Trophoblast cell (in vitro differentiated cells and primary cell): ENCODE data around the gene HIC2.
"Not testable (repeated sequence)": the region's sequence is repeated elsewhere in the genome, so short reads cannot be mapped to it uniquely, and the experiment has no call there.

Experiments used
- DNase-seq, 2 donors: peaks; one replicate each; pipeline ENCODE4 v3.0.0-alpha.2; 2016
- H2AFZ ChIP-seq: 2 replicates; pipeline ENCODE4 v1.6.1; 2013; ENCODE audit warnings: low read length, moderate library complexity, mild to moderate bottlenecking; ENCODE audit not compliant: insufficient read depth, poor library complexity
- H2AK5ac ChIP-seq: 2 replicates; pipeline ENCODE4 v1.6.1; 2013; ENCODE audit warnings: mild to moderate bottlenecking, low read length
- H2BK120ac ChIP-seq: 2 replicates; pipeline ENCODE4 v1.6.1; 2013; ENCODE audit warnings: low read length, mild to moderate bottlenecking, moderate library complexity; ENCODE audit not compliant: insufficient read depth, poor library complexity
- H2BK12ac ChIP-seq: 2 replicates; pipeline ENCODE4 v1.6.1; 2013; ENCODE audit warnings: mild to moderate bottlenecking, low read length, moderate library complexity
- H2BK5ac ChIP-seq: 2 replicates; pipeline ENCODE4 v1.6.1; 2013; ENCODE audit warnings: low read length, low read depth, moderate library complexity, mild to moderate bottlenecking; ENCODE audit not compliant: poor library complexity
- H3K14ac ChIP-seq: 2 replicates; pipeline ENCODE4 v1.6.1; 2013; ENCODE audit warnings: mild to moderate bottlenecking, low read length
- H3K18ac ChIP-seq: 2 replicates; pipeline ENCODE4 v1.6.1; 2013; ENCODE audit warnings: mild to moderate bottlenecking, low read length
- H3K23ac ChIP-seq: 2 replicates; pipeline ENCODE4 v1.6.1; 2013; ENCODE audit warnings: low read length
- H3K27ac ChIP-seq: 2 replicates; pipeline ENCODE4 v1.5.1; 2013; ENCODE audit warnings: low read depth, mild to moderate bottlenecking, inconsistent platforms, low read length, moderate library complexity
- H3K27me3 ChIP-seq: 2 replicates; pipeline ENCODE4 v1.6.1; 2013; ENCODE audit warnings: inconsistent platforms, mild to moderate bottlenecking, low read length, moderate library complexity; ENCODE audit not compliant: insufficient read depth
- H3K36me3 ChIP-seq, 2 experiments: 1 replicate in 1 of 2; 2 replicates in 1 of 2; pipeline ENCODE4 v1.6.1; 2013; ENCODE audit warnings: low read length in 2 of 2, mild to moderate bottlenecking in 2 of 2, moderate library complexity in 1 of 2; ENCODE audit not compliant: insufficient read depth in 2 of 2, control insufficient read depth in 1 of 2
- H3K4ac ChIP-seq: 2 replicates; pipeline ENCODE4 v1.6.1; 2013; ENCODE audit warnings: low read depth, mild to moderate bottlenecking, low read length, moderate library complexity
- H3K4me1 ChIP-seq, 2 experiments: 1 replicate in 1 of 2; 2 replicates in 1 of 2; pipeline ENCODE4 v1.6.1; 2013; ENCODE audit warnings: low read length in 2 of 2, mild to moderate bottlenecking in 2 of 2, moderate library complexity in 1 of 2; ENCODE audit not compliant: insufficient read depth in 2 of 2, control insufficient read depth in 1 of 2
- H3K4me2 ChIP-seq: 2 replicates; pipeline ENCODE4 v1.6.1; 2013; ENCODE audit warnings: inconsistent platforms, mild to moderate bottlenecking, low read length, moderate library complexity
- H3K4me3 ChIP-seq: 2 replicates; pipeline ENCODE4 v1.5.1; 2013; ENCODE audit warnings: mild to moderate bottlenecking, low read depth, low read length, inconsistent platforms
- H3K79me1 ChIP-seq: one replicate; pipeline ENCODE4 v1.6.1; 2013; ENCODE audit warnings: low read length
- H3K79me2 ChIP-seq: 2 replicates; pipeline ENCODE4 v1.6.1; 2013; ENCODE audit warnings: low read length, mild to moderate bottlenecking; ENCODE audit not compliant: control insufficient read depth, insufficient read depth, poor library complexity
- H3K9ac ChIP-seq: 2 replicates; pipeline ENCODE4 v1.6.1; 2013; ENCODE audit warnings: mild to moderate bottlenecking, low read length
- H3K9me3 ChIP-seq: 2 replicates; pipeline ENCODE4 v1.6.1; 2013; ENCODE audit warnings: low read depth, mild to moderate bottlenecking, control low read depth, inconsistent platforms, low read length; ENCODE audit not compliant: insufficient read depth
- H4K12ac ChIP-seq: 2 replicates; pipeline ENCODE4 v1.6.1; 2013; ENCODE audit warnings: low read depth, mild to moderate bottlenecking, low read length, moderate library complexity
- H4K8ac ChIP-seq: 2 replicates; pipeline ENCODE4 v1.6.1; 2013; ENCODE audit warnings: low read depth, mild to moderate bottlenecking, low read length, moderate library complexity
- H4K91ac ChIP-seq: one replicate; pipeline ENCODE4 v1.6.1; 2013; ENCODE audit warnings: low read depth, mild to moderate bottlenecking, low read length, moderate library complexity
- WGBS: extraction: QIAGEN DNeasy Blood & Tissue Kit; methylation state at CpG from one replicate; pipeline ENCODE4 v1.1.7; 2013; ENCODE audit warnings: missing lambda C conversion rate; ENCODE audit not compliant: insufficient read length, insufficient coverage; ENCODE audit errors: extremely low coverage; 5-methylcytosine and 5-hydroxymethylcytosine counted together

Gene HIC2

GRCh38 chr22:21384468-21385357 lies 32.5 kb upstream of the HIC2 start:
- H3K27me3 ChIP-seq, H3K4me1 ChIP-seq, H3K23ac ChIP-seq, H2BK5ac ChIP-seq, H3K14ac ChIP-seq, H3K36me3 ChIP-seq, H2BK120ac ChIP-seq, H4K8ac ChIP-seq, H3K79me1 ChIP-seq, H3K27ac ChIP-seq, H4K12ac ChIP-seq, H2BK12ac ChIP-seq, H3K18ac ChIP-seq, H3K4ac ChIP-seq, H3K9me3 ChIP-seq, H3K4me3 ChIP-seq, H4K91ac ChIP-seq, H3K79me2 ChIP-seq, H3K9ac ChIP-seq, DNase-seq, H2AFZ ChIP-seq, H3K4me2 ChIP-seq, H2AK5ac ChIP-seq: not testable (repeated sequence)
- no CpG with 5 or more reads among the region's 79 CpGs for WGBS

DNA sequence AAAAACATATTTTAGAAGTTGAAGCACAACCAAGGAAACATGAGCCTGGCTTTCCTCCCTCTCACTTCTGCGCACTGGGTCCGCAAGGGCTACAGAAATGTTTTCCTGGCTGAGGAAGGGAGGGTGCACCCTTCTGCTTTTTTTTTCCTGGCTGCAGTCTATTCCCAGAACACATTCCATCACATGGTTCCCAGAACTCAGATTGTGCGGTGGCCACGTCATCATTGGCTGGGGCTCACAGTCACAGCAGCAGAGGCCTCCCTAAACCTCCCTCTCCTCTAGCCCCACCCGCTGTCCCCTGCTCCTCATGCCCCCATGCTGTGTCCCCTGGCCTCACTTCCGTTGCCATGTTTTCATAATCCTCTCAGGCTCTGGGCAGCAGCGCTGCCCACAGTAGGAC lies 27.7 kb upstream of the HIC2 start:
- H3K36me3 ChIP-seq, H3K14ac ChIP-seq, H3K4me2 ChIP-seq, H2BK120ac ChIP-seq, H2BK12ac ChIP-seq, H4K8ac ChIP-seq, H3K4me1 ChIP-seq, H3K4me3 ChIP-seq, H3K27ac ChIP-seq, H3K23ac ChIP-seq, H2AFZ ChIP-seq, H2BK5ac ChIP-seq, H3K18ac ChIP-seq, H3K9ac ChIP-seq, H2AK5ac ChIP-seq, H3K27me3 ChIP-seq, H3K79me2 ChIP-seq, H4K91ac ChIP-seq, H4K12ac ChIP-seq, H3K4ac ChIP-seq, H3K79me1 ChIP-seq, H3K9me3 ChIP-seq, DNase-seq: not testable (repeated sequence)
- no CpG with 5 or more reads among the region's 7 CpGs for WGBS

DNA sequence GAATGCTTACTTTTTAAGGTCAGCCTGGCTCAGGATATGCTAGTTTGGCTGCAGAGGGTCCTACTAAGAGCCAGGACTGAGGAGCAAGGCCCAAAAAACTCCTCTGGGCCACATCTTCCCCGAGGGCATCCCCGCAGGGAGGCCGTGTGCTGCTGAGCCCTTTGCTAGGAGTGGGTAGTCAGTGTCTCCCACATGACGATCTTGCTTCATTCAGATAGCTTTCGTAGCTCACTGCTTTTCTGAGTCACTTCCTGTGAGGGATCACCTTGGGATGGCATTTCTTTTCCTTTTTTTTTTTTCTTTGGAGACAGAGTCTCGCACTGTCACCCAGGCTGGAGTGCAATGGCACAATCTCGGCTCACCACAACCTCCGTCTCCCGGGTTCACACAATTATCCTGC lies 27.2 kb upstream of the HIC2 start:
- not testable (repeated sequence) for H3K27me3 ChIP-seq, H3K36me3 ChIP-seq, DNase-seq, H3K18ac ChIP-seq, H3K14ac ChIP-seq, H4K12ac ChIP-seq, H4K91ac ChIP-seq, H3K27ac ChIP-seq, H2BK12ac ChIP-seq, H2BK120ac ChIP-seq, H2BK5ac ChIP-seq, H3K4me3 ChIP-seq, H3K9me3 ChIP-seq, H3K79me1 ChIP-seq, H4K8ac ChIP-seq, H3K23ac ChIP-seq, H3K4me2 ChIP-seq, H3K79me2 ChIP-seq, H3K4ac ChIP-seq, H2AFZ ChIP-seq, H3K9ac ChIP-seq, H2AK5ac ChIP-seq, H3K4me1 ChIP-seq
- no CpG with 5 or more reads among the region's 9 CpGs for WGBS

DNA sequence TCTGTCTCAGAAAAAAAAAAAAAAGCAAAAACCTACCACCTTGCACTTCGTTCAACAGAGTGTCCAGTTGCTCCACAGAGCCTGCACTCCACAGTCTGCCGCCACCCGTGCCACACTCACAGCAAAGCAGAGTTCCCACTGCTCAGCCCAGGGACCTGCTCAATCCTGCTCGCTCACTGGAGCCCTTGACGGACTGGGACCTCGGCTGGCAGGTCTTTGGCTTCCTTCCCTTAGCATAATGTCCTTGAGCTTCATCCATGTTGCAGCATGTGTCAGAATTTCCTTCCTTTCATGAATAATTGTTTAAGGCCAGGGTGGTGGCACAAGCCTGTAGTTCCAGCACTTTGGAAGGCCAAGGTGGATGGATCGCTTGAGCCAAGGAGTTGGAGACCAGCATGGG lies 22.6 kb upstream of the HIC2 start:
- not testable (repeated sequence) for H2BK12ac ChIP-seq, H2BK120ac ChIP-seq, H3K27ac ChIP-seq, H3K9me3 ChIP-seq, H3K9ac ChIP-seq, H3K4ac ChIP-seq, H4K8ac ChIP-seq, H3K4me2 ChIP-seq, H2AFZ ChIP-seq, H3K18ac ChIP-seq, H3K4me3 ChIP-seq, H4K12ac ChIP-seq, H3K79me2 ChIP-seq, H3K14ac ChIP-seq, H3K36me3 ChIP-seq, H3K79me1 ChIP-seq, H3K27me3 ChIP-seq, H3K4me1 ChIP-seq, DNase-seq, H3K23ac ChIP-seq, H4K91ac ChIP-seq, H2BK5ac ChIP-seq, H2AK5ac ChIP-seq
- WGBS = no CpG with 5 or more reads among the region's 7 CpGs
